Measurements from ENCODE around the gene GALNT18. TPM values are rescaled to one million over a fixed set of nuclear protein-coding genes. Genes with fewer than 3 reads are reported as not detected.

The GALNT18 gene
- total RNA-seq, 1 donor from 2014 or later, result 46.4 TPM

DNA sequence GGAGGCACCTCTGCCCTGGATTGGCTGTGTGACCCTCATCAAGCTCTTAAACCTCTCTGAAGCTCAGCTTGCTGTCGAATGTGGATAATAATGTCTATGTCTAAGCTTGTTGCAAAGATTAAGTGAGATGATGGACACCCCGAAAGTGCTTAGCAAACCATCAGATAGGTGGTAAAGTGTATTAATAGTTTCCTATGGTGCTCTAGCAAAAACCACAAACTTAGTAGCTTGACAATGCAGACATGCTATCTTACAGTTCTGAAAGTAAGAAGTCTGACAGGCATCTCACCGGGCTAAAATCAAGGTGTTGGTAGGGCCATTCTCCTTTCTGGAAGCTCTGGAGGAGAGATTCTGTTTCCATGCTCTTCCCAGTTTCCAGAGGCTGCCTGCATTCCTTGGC, 162.2 kb downstream of the GALNT18 start:
- Histone ChIP-seq H3K9me3 (no peaks in the 10 kb centered on the region), H3K27ac (no peak overlapping the region), H3K36me3 (no peaks in the 10 kb centered on the region), H3K4me3 (no peak overlapping the region), H3K27me3 (ENCODE audit: low read depth) (no peaks in the 10 kb centered on the region), H3K4me1 (peaks cover 10% of the 10 kb centered on the region)
- DNase-seq (no peak), ATAC-seq (no peak)
- intact Hi-C loops (cut with DNase I), result no loop called here
- TF ChIP-seq, protein P1, sequence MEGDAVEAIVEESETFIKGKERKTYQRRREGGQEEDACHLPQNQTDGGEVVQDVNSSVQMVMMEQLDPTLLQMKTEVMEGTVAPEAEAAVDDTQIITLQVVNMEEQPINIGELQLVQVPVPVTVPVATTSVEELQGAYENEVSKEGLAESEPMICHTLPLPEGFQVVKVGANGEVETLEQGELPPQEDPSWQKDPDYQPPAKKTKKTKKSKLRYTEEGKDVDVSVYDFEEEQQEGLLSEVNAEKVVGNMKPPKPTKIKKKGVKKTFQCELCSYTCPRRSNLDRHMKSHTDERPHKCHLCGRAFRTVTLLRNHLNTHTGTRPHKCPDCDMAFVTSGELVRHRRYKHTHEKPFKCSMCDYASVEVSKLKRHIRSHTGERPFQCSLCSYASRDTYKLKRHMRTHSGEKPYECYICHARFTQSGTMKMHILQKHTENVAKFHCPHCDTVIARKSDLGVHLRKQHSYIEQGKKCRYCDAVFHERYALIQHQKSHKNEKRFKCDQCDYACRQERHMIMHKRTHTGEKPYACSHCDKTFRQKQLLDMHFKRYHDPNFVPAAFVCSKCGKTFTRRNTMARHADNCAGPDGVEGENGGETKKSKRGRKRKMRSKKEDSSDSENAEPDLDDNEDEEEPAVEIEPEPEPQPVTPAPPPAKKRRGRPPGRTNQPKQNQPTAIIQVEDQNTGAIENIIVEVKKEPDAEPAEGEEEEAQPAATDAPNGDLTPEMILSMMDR (IDR thresholded peaks at IDR 0.05), result no peak

DNA sequence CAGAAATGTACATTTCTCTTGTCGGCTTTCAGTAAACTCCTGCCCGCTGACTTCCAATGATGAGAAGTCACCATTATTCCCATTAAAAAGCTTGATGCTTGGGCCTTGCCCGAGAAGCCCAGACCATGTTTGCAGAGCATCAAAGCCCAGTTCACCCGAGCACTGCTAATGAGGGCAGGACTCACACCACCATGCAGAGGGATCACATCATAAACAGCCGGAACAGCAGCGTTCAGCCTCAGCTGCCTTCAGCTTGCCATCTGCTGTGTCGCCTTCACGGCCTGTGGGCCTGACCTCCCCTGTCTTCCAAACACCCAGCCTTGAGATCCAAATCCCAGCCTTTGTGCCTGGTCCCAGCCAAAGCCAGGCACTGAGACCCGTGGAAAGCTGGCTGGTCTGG, 163.3 kb downstream of the GALNT18 start:
- ATAC-seq, result no peak
- Histone ChIP-seq H3K9me3 (no peaks in the 10 kb centered on the region), H3K36me3 (no peaks in the 10 kb centered on the region), H3K27me3 (ENCODE audit: low read depth) (no peaks in the 10 kb centered on the region), H3K27ac (no peak overlapping the region), H3K4me1 (peaks cover 10% of the 10 kb centered on the region), H3K4me3 (no peak overlapping the region)
- no peak for DNase-seq
- TF ChIP-seq, protein P1 (IDR thresholded peaks at IDR 0.05), result no peak
- intact Hi-C loops (cut with DNase I), result no loop called here

DNA sequence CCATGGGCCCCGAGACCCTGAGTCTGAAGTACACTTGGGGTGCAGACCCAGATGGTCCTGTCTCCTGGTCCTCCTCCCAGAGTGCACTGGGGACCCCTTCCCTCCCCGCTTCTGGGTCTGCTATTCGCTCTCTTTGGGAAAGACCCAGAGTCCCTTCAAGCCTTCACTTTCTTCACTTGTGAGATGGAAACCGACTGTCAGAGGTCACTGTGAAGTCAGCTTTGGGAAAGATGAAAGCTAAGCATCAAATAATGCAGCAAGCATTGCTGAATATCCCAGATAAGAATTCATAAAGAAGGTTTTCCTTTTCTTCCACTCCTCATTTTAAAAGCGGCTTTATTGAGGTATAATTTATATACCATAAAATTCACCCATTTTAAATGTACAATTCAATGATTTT, 163.8 kb downstream of the GALNT18 start:
- no peak overlapping the region for H3K4me3 ChIP-seq
- no peak overlapping the region for H3K27ac ChIP-seq
- TF ChIP-seq, protein P1 (IDR thresholded peaks at IDR 0.05), result no peak
- no peaks in the 10 kb centered on the region for H3K9me3 ChIP-seq
- H3K27me3 ChIP-seq (ENCODE audit: low read depth), result no peaks in the 10 kb centered on the region
- ATAC-seq, result no peak
- H3K36me3 ChIP-seq, result no peaks in the 10 kb centered on the region
- no peak for DNase-seq
- intact Hi-C loops (cut with DNase I), result no loop called here
- peaks cover 10% of the 10 kb centered on the region for H3K4me1 ChIP-seq

DNA sequence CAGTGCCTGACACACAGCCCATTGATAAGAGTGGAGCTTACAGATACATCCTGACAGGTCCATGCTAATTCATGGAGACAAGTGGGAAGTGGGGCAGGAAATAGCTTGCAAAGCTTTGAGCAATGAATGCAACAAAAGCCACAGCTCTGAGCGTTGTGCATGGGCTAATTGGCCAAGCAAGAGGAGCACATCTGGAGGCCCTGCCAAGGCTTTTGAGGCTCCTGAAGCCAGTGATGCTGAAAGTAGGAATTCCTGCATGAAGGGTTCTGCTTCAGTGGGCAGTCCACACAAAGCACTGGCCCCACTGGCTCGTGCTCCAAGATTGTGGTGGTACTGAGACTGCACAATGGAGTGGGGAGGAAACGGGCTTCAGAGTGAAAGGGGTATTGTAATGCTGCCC, 164.9 kb downstream of the GALNT18 start:
- TF ChIP-seq, protein P1 (IDR thresholded peaks at IDR 0.05), result no peak
- no peaks in the 10 kb centered on the region for H3K36me3 ChIP-seq
- no peaks in the 10 kb centered on the region for H3K27me3 ChIP-seq (ENCODE audit: low read depth)
- intact Hi-C loops (cut with DNase I), result no loop called here
- no peak overlapping the region for H3K27ac ChIP-seq
- H3K4me1 ChIP-seq, result peaks cover 7% of the 10 kb centered on the region
- no peaks in the 10 kb centered on the region for H3K9me3 ChIP-seq
- no peak for ATAC-seq
- no peak overlapping the region for H3K4me3 ChIP-seq
- no peak for DNase-seq

DNA sequence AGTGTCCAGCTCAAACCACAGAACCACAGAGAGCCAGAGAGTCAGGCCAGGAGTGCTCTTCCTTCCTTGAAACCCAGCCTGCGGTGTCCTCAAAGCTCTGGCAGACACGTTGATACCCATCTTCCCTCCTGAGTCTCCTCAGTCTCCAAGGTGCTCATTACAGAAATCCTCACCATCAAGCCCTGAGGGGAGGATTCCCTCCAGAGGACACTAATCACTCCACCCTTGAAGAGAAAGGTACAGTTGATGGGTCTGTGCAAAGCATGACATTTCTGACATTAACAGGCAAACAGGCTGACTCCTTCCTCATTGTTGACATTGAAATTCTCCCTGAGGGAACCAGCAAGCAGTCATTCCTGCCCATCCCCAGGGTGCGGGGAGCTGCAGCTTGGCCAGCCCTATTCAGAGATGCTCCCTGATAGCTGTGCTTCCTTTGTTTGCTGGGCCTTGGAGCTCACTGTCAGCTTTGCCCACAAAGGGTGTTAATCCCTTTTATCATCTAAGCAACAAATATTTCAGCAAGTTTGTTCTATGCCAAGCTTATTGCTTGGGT, 167.1 kb downstream of the GALNT18 start:
- peaks cover 8% of the 10 kb centered on the region for H3K4me1 ChIP-seq
- intact Hi-C loops (cut with DNase I), result no loop called here
- H3K36me3 ChIP-seq, result no peaks in the 10 kb centered on the region
- TF ChIP-seq, protein P1 (IDR thresholded peaks at IDR 0.05), result no peak
- no peak overlapping the region for H3K27ac ChIP-seq
- ATAC-seq, result no peak
- no peak for DNase-seq
- no peak overlapping the region for H3K4me3 ChIP-seq
- no peaks in the 10 kb centered on the region for H3K27me3 ChIP-seq (ENCODE audit: low read depth)
- H3K9me3 ChIP-seq, result no peaks in the 10 kb centered on the region
